Right ventricle myocardium inferior (tissue), 1 donor: ENCODE results near the gene YWHAG. TPM values are rescaled to one million over a fixed set of nuclear protein-coding genes. Genes with fewer than 3 reads are reported as not detected.
"Not testable (repeated sequence)": the region's sequence is repeated elsewhere in the genome, so short reads cannot be mapped to it uniquely, and the experiment has no call there.

Experiments used
- ATAC-seq: fragments of 200-7000 bp; cut with Tn5 transposase; one replicate; pipeline ENCODE4 v1.9.1; 2020; ENCODE audit warnings: mild to moderate bottlenecking, moderate library complexity
- DNase-seq: peaks from one replicate; pipeline ENCODE4 v3.0.0; 2021; ENCODE audit errors: missing footprints
- intact Hi-C: fragments of 100-400 bp; cut with DNase I; formaldehyde crosslinking; loops from one replicate; pipeline ENCODE4 v1.11.0; 2022
- total RNA-seq: library from RNA; stranded (reverse); fragmentation: NEBNext Ultra II Directional; extraction: Animal tissue kit (Norgen Biotek cat#: 25700); gene quantifications from one replicate; pipeline ENCODE4 v1.2.1, GENCODE V29; 2021
- donor health status: DM: no; HTN: yes; CAD: no; lungs with severe emphysema.

YWHAG gene
- total RNA-seq, 1 donor from 2014 or later: 243 TPM

DNA sequence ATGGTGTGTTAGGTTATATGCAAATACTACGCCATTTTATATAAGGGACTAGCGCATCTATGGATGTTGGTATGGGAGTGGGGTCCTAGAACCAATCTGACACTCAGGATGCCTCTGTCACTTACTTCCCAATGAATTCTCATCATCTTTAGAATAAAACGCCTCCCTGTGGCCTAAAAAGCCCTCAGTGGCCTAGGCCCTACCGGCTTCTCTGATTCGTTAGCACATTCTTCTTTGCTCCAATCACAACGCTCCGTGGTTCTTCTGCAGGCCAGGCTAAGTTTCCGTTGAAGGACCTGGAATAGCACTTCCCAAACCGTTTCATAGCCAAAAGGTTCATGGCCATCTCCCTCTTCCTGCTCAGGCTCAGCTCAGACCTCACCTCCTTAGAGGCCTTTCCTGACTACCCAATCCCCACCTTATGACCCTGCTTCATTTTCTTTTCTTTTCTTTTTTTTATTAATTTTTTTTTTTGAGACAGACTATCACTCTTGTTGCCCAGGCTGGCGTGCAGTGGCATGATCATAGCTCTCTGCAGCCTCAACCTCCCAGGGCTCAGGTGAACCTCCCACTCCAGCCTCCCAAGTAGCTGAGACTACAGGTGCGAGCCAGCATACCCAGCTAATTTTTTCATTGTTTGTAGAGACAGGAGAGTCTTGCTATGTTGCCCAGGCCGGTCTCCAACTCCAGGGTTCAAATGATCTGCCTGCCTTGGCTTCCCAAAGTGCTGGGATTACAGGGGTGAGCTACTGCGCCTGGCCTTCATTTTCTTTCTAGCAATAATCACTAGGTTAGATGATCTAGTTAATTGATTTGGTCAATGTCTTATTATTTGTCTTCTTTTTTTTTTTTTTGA is 24.5 kb upstream of the YWHAG start:
- DNase-seq: no peak
- intact Hi-C loops: no loop called here
- ATAC-seq: no peak

DNA sequence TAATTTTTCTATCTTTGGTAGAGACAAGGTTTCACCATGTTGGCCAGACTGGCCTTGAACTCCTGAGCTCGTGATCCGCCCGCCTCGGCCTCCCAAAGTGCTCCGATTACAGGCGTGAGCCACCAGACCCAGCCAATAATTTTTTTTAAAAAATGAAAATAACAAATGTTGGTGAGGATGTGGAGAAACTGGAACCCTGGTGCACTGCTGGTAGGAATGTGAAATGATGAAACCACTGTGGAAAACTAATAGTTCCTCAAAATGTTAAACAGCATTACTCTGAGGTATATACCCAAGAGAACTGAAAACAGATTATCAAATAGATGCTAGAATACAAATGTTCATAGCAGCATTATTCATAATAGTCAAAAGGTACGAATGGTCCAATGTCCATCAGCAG is 23.0 kb upstream of the YWHAG start:
- ATAC-seq: no peak
- DNase-seq: no peak
- intact Hi-C loops: no loop called here

DNA sequence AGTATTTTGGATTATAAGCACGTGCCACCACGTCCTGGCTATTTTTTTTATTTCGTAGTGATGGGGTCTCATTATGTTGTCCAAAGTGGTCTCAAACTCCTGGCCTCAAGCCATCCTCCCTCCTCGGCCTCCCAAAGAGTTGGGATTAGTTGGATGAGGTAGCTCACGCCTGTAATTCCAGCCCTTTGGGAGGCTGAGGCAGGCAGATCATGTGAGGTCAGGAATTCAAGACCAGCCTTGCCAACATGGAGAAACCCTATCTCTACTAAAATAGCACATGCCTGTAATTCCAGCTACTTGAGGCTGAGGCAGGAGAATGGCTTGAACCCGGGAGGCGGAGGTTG is 21.8 kb upstream of the YWHAG start:
- ATAC-seq (no peak), DNase-seq (no peak)
- intact Hi-C loops: no loop called here

DNA sequence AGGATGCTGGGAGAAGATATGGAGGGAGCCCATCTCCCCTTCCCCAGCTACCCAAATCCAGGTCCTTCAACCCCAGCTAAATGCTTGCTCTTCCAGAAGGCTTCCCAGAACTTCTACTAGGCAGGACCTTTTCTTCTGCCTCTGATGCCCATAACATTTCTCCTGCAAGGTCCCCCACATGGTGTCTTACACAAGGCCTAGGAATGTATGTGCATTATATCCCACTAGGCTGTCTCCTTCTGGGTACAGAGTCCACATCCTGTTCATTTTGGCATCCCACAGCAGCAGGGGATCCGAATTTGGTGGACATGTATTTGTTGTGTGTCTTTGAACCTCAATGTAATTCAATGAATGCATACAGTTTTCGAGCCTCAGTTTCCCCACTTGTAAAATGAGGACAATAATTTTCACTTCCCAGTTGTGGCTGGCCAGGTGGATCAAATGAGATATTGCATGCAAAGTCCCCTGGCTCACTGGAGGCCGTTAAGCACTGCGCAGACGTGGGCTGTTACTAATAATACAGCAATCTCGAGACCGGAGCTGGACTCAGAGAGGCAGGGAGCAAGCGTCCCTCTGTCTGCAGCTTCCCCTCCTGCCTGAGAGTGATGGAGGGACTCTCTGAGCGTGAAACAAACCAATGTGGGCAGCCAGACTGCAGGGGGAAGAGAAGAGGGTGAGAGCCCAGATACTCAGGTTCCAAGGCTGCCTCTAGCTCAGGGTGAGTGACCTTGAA is 18.6 kb upstream of the YWHAG start:
- peak; percentile 72 for DNase-seq
- intact Hi-C loops: no loop called here
- ATAC-seq: no peak

DNA sequence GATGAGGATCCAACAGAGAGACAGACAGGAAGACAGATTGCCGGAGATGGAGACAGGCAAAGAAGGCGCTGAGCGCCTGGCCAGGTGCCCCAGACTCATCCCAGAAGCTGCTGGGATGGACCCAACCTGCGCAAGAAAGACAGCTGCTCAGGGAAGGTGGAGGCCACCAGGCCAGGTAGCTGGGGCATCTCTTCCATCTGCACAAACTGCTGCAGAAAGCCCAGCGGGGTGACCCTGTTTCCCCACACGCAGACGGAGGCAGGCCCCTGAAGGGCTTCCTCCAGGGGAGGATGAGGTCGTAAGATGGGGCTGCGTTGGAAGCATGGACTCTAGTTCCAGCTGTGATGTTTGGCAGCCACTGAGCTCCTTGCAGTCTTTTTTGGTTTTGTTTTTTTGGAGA is 16.5 kb upstream of the YWHAG start:
- intact Hi-C loops: no loop called here
- ATAC-seq (no peak), DNase-seq (no peak)

DNA sequence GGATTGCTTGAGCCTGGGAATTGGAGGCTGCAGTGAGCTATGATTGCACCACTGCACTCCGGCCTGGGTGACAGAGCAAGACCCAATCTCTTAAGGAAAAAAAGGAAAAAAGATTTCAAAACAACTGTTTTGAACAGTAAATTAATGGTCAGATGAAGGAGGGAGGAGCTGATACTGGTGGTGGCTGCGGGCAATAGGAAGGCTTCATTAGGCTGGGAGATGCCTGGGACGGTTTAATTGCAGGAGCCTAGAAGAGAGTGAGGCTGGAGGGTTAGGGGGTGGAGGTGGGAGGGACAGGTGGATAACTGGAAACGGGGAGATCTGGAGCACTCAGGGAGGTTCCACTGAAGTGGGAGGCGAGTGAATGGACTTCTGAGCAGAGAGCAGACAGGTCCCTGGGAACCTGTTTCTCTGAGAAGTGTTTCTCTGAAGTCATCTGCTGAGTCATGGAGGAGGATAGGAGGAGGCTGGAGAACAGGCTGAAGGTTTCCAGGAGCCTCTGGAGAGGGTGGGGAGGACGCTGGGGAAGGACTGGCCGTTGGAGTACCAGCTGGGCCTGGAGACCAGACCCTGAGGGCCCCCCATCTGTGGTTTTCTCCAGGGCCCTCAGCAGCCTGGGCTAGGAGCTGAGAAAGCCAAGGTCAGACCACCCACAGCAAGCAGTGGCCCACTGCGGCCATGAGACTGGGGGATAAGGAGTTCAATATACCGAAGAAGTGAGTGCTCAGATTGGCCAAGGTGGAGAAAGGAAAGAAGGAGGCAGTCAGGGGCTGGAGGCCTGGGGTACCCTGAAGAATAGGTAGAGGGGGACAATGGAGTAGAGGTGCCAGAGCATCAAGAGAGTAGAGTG is 14.4 kb upstream of the YWHAG start:
- DNase-seq: no peak
- no peak for ATAC-seq
- intact Hi-C loops: no loop called here

DNA sequence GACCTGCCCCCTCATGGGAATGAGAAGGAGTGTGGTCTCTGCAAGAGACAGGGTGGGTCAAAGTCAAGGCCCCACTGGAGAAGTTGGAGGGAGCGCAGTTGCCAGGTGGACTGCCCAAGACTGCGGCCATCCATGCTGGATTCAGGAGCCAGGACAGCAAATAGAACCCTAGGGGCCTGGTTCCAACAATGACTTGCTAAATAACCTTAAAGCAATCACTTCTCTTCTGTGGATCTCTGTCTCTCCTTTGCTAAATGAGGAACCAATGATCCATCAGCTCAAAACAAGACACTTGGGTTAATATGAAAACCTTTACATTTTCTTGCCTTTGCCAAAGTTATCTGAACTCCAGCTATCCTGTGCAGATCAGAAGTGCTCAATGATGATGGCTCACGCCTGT is 12.6 kb upstream of the YWHAG start:
- DNase-seq (no peak), ATAC-seq (no peak)
- intact Hi-C loops: no loop called here

DNA sequence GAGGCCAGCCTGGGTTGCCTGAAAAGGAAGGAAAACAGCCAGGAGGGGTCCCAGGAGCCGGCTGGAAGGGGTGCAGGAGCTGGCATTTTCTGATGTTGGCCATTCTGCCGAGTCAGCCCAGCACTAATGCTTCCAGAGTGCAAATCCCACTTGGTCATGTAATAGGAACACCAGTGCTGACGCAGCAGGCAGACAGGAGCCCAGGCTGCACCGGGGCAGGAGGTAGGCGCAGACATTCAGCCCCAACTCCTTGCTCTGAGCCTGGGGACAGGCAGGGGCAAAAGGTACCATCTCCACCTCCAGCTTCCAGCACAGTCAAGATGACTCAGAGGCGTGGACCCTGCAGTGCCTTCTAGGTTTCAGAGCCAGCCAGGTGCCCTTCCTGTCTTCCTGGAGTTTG is 10.2 kb upstream of the YWHAG start:
- DNase-seq: no peak
- no peak for ATAC-seq
- intact Hi-C loops: no loop called here

DNA sequence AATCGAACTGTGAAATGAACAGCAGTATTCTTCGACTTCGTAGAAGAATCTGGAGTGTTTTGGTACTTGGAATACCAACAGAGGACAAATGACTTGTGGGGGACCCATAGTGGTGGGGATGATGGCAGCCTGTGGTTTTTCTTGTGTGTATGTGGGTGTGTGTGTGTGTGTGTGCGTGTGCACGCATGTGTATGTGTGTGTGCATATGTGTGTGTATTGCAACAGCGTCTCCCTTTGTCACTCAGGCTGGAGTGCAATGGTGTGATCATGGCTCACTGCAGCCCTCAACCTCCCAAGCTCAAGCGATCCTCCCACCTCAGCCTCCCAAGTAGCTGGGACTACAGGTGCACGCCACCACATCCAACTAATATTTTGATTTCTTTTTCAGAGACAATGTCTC is 9.4 kb upstream of the YWHAG start:
- DNase-seq: no peak
- intact Hi-C loops: no loop called here
- ATAC-seq: no peak

DNA sequence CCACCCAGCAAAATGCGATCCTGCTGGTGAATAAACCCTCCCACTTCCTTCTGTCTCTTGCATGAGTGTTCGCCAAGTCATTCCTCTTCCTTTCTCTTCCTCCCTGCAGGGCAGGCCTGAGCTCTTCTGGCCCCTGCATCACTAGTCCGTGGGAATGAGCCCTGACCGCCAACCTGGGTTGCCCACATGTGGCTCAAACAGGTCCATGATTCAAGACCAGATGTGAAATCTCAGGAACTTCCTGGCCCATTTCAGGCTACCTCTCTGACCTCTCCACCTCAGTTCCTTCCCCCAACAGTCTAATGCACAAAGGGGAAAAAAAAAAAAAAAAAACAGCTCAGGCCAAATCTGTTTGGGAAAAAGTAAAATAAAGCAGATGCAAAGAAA is 5.4 kb upstream of the YWHAG start:
- intact Hi-C loops: no loop called here
- DNase-seq: peak; percentile 65
- ATAC-seq: peak; percentile 2

DNA sequence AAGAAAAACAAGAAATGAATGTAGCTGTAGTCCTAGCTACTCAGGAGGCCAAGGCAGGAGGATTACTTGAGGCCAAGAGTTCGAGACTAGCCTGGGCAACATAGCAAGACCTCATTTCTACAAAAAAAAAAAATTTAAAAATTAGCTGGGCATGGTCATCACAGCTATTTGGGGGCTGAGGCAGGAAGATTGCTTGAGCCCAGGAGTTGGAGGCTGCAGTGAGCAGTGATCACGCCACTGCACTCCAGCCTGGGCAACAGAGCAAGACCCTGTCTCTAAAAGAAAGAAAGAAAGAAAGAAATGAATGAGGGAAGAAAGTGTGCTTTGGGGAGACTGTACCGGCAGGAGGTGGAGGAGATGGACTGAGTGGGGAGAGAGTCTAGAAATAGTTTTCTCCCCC is 5.0 kb upstream of the YWHAG start:
- ATAC-seq, intact Hi-C loops, DNase-seq: not testable (repeated sequence)

DNA sequence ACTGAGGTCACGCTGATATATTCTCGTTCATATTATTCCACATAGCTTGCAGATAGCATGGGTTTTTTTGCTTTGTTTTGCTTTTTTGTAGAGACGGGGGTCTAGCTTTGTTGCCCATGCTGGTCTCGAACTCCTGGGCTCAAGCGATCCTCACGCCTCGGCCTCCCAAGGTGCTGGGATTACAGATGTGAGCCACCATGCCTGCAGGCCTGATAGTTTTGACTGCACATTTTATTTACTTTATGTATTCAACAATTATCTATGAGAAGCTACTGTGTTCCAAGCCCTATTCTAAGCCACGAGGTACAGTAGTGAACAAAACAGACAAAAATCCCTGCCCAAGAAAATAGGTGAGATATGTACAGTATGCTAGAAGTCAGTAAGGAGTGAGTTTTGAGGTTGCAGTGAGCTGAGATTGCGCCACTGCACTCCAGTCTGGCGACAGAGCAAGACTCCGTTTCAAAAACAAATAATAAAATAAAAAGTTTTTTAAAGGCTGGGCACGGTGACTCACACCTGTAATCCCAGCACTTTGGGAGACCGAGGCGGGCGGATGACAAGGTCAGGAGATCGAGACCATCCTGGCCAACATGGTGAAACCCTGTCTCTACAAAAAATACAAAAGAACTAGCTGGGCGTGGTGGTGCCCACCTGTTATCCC is 1.3 kb upstream of the YWHAG start:
- ATAC-seq (no peak), DNase-seq (no peak)
- intact Hi-C loops: loop anchor here (1.0 to 10.0 kb wide), 4 partner anchors 25 to 55 kb away; partner anchors contain the start of gene HSPB1

DNA sequence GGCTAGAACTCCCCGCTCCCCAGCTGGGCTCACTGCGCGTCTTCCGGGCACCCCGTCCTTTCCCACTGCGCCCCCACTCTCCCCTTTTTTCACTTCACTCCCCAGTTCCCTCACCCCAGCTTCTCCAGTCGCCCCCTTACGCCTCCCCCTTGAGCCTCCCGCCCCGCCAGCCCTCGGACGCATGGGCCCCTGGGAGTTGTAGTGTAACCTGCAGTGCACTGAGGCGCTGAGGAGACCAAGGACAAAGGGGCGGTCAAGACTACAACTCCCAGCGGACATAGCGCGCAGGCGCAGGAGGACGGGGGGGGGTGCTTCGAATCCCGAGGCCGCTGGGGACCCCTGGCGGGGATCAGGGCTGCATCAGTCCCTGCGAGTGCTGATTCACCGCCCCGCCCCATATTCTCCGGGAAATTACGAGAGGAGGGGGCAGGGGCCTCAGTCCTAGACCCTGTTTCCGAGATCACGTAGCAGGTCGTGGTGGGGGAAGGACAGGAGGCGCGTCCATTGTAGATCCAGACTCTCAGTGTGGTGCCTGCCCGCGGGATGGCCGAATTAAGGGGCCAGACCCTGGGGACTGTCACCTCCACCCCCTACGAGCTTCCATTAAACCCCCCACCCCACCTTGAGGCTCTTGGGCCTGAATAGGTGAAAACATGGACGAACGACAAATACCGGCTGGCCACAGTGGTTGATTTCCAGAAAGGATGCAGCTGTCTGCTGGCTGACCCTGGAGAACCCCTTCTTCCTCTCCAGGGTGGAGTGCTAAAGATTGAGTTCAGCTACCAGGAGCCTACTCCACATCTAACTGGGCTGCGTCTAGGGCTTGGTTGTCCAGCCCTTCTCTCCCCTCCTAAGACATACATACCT is 553 bp upstream of the YWHAG start:
- ATAC-seq (peak; percentile 96), DNase-seq (peak; percentile 99)
- intact Hi-C loops: loop anchor here (1.0 to 10.0 kb wide), 4 partner anchors 25 to 55 kb away; partner anchors contain the start of gene HSPB1

DNA sequence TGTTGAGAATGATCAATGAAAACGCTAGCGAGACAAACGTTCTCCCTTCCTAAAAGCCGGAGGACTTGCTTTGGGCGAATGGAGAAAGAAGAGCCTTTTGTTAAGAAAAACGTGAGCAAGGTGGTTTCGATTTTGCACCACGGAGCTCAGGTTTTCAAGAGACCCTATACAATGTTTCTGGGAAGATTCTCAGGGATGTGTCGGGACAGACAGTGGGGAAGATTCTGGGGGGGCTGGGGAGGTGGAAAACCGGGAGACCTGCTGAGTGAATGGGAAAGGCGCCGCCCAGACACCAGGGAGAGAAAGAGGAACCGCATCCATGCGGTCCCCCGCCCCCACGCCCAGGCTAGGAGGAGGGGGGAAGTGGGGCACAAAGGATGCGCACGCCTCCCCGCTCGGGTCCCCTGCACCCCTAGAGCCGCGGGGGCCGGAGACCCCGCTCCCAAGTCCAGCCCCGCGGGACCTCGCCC is 745 bp downstream of the YWHAG start:
- peak; percentile 15 for ATAC-seq
- intact Hi-C loops: loop anchor here (2.0 to 10.0 kb wide), 2 partner anchors 23 to 53 kb away; partner anchors contain the start of gene HSPB1
- peak; percentile 90 for DNase-seq

DNA sequence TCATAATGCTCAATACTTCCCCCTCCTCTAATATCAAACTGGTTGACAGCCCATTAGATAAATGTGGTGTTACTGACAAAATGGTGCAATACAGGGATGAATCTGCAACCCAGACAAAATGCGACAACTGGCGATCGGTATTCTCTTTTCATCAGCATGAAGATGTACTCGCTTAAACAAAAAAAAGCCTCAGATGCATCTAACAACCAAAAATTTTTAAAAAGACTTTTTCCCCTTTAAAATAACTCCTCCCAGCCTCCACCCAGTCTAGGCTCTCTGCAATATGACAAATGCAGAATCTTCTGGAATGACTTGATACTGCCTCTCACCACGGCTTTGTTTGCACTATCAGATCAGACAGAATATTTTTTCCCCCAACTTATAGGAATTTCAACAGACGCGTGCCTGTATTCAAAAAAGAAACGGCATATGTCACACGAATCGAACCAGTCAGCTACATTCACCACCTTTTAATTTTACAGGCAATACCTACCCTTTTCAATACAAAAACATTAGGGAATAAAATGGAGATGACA is 1.2 kb downstream of the YWHAG start:
- intact Hi-C loops: loop anchor here (2.0 to 10.0 kb wide), 2 partner anchors 23 to 53 kb away; partner anchors contain the start of gene HSPB1
- DNase-seq (no peak), ATAC-seq (no peak)

DNA sequence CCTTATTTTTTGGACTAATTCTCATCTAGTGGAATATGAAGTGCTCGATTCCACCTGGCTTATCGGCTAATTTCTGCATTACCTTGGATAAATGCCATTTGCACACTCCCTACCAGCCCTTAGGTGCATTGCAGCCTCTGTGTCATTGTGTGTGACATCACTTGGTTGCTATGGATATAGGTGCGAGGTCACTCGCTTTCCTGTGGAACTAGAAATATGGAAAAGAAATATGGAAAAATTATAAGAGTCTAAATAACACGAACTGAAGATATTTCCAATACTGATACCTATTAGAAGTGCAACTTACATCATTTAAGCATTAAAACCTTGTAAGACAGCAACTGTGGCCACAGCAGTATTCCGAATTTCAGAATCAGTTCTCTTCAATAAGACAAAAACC is 2.0 kb downstream of the YWHAG start:
- ATAC-seq: no peak
- intact Hi-C loops: loop anchor here (10.0 kb wide), 1 partner anchor 52 kb away; the partner anchor contains the start of gene HSPB1
- no peak for DNase-seq

DNA sequence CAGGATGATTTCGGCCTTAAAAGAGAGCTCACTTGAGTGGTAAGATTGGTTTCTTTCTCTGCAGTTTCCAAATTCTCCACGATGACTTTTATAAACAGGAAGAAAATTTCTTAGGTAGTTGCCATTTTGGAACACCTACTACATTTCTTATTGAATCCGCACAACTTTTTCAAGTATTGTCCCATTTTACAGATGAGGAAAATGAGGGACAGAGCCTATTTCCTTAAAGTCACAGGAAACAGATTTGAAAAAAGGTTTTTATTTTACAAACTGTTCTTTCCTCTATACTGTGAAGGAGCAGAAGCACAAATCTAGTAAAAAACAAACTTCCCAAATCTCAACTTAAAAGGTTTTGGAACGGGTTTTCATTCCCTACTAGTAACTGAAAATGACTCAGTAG is 2.7 kb downstream of the YWHAG start:
- DNase-seq (no peak), ATAC-seq (no peak)
- intact Hi-C loops: loop anchor here (10.0 kb wide), 1 partner anchor 51 kb away; the partner anchor contains the start of gene HSPB1
